Renal cortical epithelial cell (primary cell): ENCODE data around the gene PRKCZ. TPM values are rescaled to one million over a fixed set of nuclear protein-coding genes. Genes with fewer than 3 reads are reported as not detected.
A peak's percentile ranks its signal among the peaks of the same experiment; 100 is the strongest.

Experiments
- DNase-seq: peaks from one replicate; pipeline ENCODE4 v3.0.0-alpha.2; 2011; ENCODE audit warnings: low read depth
- total RNA-seq: library from RNA; depleted of rRNA; stranded (reverse); fragments of >200 nt; gene quantifications from 2 replicates; pipeline ENCODE4 v1.2.3, GENCODE V29; 2014

PRKCZ gene
- total RNA-seq, 1 donor from 2014 or later: 34.6 TPM

DNA sequence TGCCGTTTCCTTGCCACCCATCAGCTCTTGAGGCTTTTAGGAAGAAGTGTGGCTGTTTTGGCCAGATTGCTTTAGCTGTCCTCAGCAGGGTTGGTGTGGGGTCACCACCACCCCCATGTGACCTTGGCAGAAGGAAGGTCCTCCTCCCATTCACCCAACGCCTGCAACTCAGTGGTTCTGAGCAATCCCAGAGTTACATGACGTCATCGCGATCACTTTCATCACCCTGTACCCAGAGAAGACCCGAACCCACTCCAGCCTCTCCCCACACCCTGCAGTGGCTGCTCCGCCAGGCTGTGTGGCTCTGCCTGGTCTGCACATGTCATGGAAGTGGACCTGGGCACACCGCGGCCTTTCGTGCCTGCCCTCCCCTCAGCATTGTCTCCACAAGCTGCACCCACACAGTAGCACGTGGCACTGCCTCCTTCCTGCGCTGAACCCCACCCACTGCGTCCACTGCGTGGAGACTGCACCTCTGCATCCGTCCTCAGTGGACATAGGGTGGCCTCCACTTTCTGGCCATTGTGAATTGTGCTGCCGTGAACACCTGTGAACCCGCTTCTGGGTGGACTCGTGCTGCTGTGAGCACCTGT, 127.8 kb downstream of the PRKCZ start:
- DNase-seq: no peak

DNA sequence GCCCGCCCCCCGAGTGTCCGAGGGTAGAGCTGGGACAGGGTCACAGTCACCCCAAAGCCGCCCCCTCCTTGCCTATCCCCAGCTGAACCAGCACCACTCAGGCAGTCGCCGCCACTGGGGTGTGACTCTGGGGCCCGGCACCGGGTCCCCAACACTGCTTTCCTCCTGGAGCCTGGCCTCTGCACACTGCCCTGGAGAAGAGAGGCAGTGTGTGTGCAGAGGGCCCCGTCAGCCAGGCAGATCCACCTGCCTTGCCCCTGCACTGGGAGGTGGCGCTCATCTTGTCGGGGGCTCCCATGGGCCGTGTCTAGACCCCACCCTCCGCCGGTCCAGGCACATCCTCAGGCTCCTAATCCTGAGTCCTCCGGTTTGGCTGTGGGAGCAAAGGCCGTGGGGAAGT, 128.7 kb downstream of the PRKCZ start:
- no peak for DNase-seq

- DNase-seq: no peak
Measured at GRCh38 chr1:2179283-2180013, 129.2 kb downstream of the PRKCZ start.

DNA sequence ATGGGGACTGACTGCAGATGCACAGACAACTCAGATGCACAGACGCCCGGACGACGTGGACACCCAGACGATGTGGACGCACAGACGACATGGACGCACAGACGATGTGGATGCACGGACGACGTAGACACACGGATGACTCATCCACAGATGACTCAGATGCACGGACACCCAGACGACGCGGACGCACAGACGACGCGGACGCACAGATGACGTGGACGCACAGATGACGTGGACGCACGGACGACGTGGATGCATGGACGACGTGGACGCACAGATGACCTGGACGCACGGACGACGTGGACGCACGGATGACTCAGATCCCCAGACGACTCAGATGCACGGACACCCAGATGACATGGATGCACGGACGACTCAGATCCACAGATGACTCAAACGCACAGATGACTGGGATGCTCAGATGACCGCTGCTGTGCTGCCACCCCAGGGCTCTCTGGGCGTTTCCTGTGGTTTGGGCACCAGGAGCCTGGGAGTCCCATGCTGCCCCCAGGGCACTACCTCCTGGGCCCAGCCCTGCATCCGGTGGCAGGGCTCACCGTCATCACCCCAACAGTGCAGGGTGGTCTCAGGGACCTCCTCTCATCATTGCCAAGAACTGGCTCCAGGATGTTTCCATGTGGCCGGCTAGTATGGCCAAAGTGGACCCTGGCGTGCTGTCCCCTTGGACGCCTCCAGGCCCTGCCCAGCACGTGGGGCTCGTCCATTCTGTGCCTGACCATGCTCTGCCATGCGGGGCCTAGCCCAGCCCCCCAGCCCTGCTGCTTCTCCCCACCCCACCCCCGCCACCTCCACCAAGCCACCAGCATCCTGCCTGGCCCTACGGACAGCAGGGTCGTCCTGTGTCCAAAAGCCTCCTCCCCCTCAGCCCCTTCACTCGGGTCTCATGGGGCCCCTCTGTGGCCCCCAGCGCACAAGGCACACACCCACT, 130.4 kb downstream of the PRKCZ start:
- no peak for DNase-seq

DNA sequence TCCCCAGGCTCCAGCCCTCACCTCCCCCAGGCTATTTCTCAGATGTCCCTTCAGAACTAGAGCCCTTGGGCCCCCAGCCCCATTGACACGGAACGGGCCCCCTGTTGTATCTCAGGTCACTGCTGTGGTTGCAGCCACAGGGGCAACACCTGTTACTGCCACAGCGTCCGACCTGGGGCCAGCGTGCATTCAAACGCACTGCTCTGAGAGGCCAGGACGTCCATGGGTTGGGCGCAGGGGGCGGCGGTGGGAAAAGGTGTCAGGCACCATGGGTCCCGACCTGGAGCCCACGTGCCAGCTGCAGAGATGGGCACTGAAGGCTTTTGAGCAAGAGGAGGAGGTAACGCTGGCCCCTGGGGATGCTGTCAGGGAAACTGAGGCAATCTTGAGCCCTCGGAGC, 131.1 kb downstream of the PRKCZ start:
- DNase-seq: no peak

- DNase-seq: no peak
Measured at GRCh38 chr1:2181752-2182151, 131.5 kb downstream of the PRKCZ start.

DNA sequence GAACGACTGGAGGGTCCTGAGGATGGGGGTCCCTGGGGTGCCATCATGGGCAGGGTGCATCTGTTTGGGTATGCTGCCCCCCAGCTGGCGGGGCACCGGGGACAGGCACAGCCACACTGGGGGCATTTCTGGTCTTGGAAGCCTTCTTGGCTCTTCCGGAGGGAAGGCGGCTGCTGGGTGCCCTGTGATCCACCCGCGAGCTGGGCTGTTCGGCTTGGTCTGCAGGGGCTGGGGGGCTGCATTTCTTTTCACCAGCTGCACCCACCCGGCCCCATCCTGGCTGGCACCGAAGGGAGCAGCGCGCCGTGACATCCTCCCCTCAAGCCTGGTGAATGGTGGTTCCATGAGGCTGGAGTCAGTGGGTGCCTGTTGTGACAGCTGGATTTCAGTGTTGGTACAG, 132.2 kb downstream of the PRKCZ start:
- DNase-seq: no peak

DNA sequence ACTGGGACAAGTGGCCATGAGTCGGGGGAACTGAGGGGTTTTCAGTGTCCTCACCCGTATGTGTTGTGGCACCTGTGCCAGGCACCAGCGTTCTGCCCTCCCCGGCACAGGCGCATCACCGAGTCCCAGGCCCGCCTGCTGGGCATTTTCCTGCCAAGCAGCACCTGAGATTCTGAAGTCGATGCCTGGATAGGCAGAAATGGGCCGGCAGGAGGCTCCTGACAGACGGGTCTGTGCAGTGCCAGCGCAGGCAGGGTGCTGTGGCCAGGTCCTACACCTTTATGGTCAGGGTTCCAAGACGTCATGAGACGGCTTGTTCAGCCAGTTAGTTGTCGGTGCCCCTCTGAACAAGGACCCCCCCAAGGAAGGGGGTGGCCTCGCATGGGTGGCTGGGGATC, 133.7 kb downstream of the PRKCZ start:
- DNase-seq: no peak

DNA sequence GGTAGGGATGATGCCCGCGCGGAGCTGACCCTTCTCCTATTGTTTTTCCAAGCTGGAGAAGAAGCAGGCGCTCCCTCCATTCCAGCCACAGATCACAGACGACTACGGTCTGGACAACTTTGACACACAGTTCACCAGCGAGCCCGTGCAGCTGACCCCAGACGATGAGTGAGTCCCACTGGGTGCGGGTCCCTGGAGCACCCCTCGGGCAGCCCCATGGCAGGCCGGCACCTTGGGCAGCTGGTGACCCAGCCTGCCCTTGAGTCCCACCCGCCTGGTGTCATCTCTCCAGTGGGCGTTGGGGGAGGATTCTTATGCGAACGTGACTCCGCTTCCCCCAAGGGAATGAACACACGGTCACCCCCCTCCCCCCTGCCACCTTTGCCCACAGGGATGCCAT, 134.3 kb downstream of the PRKCZ start:
- DNase-seq: no peak

DNA sequence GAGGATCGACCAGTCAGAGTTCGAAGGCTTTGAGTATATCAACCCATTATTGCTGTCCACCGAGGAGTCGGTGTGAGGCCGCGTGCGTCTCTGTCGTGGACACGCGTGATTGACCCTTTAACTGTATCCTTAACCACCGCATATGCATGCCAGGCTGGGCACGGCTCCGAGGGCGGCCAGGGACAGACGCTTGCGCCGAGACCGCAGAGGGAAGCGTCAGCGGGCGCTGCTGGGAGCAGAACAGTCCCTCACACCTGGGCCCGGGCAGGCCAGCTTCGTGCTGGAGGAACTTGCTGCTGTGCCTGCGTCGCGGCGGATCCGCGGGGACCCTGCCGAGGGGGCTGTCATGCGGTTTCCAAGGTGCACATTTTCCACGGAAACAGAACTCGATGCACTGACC, 134.7 kb downstream of the PRKCZ start:
- DNase-seq: no peak

GRCh38 chr1:2185880-2186855, 136.0 kb downstream of the PRKCZ start:
- no peak for DNase-seq

- no peak for DNase-seq
Measured at GRCh38 chr1:2186901-2187300, 136.7 kb downstream of the PRKCZ start.

DNA sequence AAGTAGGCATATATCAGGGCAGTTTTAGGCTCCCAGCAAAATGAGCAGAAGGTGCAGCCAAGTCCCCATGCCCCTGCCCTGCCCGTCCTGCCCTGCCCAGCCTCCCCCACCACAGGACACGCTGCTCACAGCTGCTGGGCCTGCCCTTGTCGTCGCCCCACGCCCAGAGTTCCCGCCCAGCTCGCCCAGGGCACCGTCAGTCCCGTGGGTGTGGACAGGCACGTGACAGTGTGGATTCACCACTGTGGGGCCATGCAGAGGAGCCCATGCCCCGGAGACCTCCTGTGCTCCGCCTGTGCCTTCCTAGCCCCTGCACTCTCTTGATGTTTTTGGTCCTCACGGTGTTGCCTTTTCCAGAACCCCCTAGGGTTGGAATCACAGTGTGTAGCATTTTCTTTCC, 137.4 kb downstream of the PRKCZ start:
- DNase-seq: no peak

GRCh38 chr1:2188336-2188735, 138.1 kb downstream of the PRKCZ start:
- DNase-seq: no peak

GRCh38 chr1:2189459-2190425, 139.5 kb downstream of the PRKCZ start:
- DNase-seq: peak; percentile 90

DNA sequence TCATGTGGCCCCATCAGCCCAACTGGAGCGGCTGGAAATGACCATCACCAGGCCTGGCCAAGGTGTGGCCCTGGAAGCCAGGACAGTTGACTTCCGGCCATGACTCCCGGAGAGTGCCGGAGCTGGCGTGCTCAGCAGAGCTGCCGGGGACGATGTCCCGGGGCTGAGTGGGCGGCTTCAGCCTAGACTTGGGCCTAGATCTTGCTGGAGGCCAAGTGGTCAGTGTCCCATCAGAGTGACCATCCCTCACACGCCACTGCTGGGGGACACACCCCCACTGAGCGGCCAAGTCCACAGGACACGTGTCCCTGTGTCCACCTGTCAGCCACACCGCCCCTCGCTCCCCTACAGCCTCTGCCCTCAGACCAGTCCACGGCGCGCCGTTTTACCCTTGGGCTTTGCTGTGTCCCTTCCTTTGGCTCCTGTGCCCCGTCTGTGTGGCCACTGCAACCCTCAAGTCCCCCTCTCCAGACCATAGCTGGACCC, 140.3 kb downstream of the PRKCZ start:
- no peak for DNase-seq

GRCh38 chr1:2192031-2192995, 142.1 kb downstream of the PRKCZ start:
- DNase-seq: no peak

DNA sequence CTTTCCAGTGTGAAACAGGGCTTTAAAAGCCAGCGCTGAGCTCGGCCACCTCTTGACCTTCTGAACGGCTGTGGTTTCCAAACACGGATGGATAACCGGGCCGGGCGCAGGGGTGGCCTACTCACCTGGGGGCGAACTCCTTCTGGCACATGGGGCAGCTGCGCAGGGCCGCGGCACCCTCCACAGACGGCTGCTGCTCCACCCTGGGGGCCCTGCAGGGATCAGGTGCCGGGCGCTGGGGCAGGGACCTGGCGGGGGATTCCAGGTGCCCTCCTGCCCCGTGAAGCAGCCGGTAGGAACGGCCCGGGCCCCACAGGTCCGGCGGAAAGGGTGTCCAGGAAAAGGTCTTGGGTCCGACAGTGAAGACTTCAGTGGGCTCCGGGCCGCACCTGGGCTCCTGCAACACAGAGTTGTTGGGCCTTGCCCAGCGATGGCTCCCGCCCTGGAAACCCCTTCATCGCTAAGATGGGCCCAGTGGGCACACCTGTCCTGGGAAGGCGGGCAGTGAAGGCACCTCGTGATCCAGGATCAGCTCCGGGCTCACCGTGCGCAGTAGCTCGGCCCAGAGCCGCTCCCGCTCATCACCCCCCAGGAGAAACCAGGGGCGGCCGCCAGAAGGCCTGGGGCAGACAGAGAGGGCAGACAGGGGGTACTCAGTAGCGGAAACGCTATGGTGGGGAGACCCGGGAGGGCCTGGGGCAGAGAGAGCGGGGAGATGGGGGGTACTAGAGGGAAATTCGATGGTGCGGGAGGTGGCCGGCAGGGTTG, 143.5 kb downstream of the PRKCZ start:
- DNase-seq: no peak
